NB4 (cell line): ENCODE data around the gene BNC2.

ENCODE experiments used
- DNase-seq: peaks from one replicate; pipeline ENCODE4 v3.0.0; 2010; ENCODE audit warnings: low read depth
- H3K4me3 ChIP-seq: one replicate; pipeline ENCODE4 v1.5.1; 2011; ENCODE audit warnings: mild to moderate bottlenecking, low read depth, low read length, moderate library complexity
- CTCF ChIP-seq: IDR thresholded peaks from one replicate; pipeline ENCODE4 v1.5.1; 2012; ENCODE audit warnings: low read depth, low read length
- MAX ChIP-seq: IDR thresholded peaks from 2 replicates; pipeline ENCODE4 v1.6.1; 2011; ENCODE audit warnings: low read depth, low read length
- MYC ChIP-seq: IDR thresholded peaks from 2 replicates; pipeline ENCODE4 v1.6.1; 2011; ENCODE audit warnings: low read depth, low read length
- POLR2A ChIP-seq: IDR thresholded peaks from 2 replicates; pipeline ENCODE4 v1.6.1; 2011; ENCODE audit warnings: mild to moderate bottlenecking; ENCODE audit not compliant: insufficient read length; ENCODE audit errors: extremely low read depth

Gene BNC2

GRCh38 chr9:16794103-16794502, 76.4 kb downstream of the BNC2 start:
- no peak for DNase-seq
- no peak for TF ChIP-seq POLR2A
- TF ChIP-seq MAX, result no peak
- TF ChIP-seq CTCF, result no peak
- no peak for TF ChIP-seq MYC
- no peak overlapping the region for H3K4me3 ChIP-seq

- no peak for DNase-seq
- TF ChIP-seq MAX (no peak), MYC (no peak), CTCF (no peak), POLR2A (no peak)
- H3K4me3 ChIP-seq, result no peak overlapping the region
These were observed 82.7 kb downstream of the BNC2 start for GRCh38 chr9:16787724-16788123.

- DNase-seq, result no peak
- TF ChIP-seq MYC (no peak), CTCF (no peak), POLR2A (no peak), MAX (no peak)
- no peak overlapping the region for H3K4me3 ChIP-seq
These were observed 86.5 kb downstream of the BNC2 start for GRCh38 chr9:16784002-16784401.

GRCh38 chr9:16782490-16782889, 88.0 kb downstream of the BNC2 start:
- H3K4me3 ChIP-seq, result no peak overlapping the region
- no peak for DNase-seq
- TF ChIP-seq POLR2A (no peak), MAX (no peak), MYC (no peak), CTCF (no peak)

- TF ChIP-seq POLR2A, result no peak
- no peak for TF ChIP-seq CTCF
- TF ChIP-seq MYC, result no peak
- no peak for TF ChIP-seq MAX
- H3K4me3 ChIP-seq, result no peak overlapping the region
- DNase-seq, result no peak
These were observed 95.1 kb downstream of the BNC2 start for GRCh38 chr9:16775330-16775729.

- no peak overlapping the region for H3K4me3 ChIP-seq
- TF ChIP-seq POLR2A (no peak), CTCF (no peak), MAX (no peak), MYC (no peak)
- no peak for DNase-seq
These were observed 96.9 kb downstream of the BNC2 start for GRCh38 chr9:16773617-16774016.
